HAP-1 (cell line): ENCODE measurements around the gene PAK1.

Experiments
- DNase-seq, 2 experiments: peaks; one replicate each; pipeline ENCODE4 v3.0.0-alpha.2; 2016 to 2020; ENCODE audit warnings: low spot score in 2 of 2
- H3K27me3 ChIP-seq: fragments of 250-450 bp; sonication (Bioruptor Pico); 2 replicates; pipeline ENCODE4 v1.5.1; 2020; ENCODE audit warnings: low read depth, mild to moderate bottlenecking, moderate library complexity
- H3K36me3 ChIP-seq: fragments of 250-450 bp; sonication (Bioruptor Pico); replicated peaks from 2 replicates; pipeline ENCODE4 v1.5.1; 2020; ENCODE audit warnings: mild to moderate bottlenecking
- H3K4me1 ChIP-seq: fragments of 250-450 bp; sonication (Bioruptor Pico); 2 replicates; pipeline ENCODE4 v1.5.1; 2020; ENCODE audit warnings: mild to moderate bottlenecking
- H3K4me3 ChIP-seq: fragments of 250-450 bp; sonication (Bioruptor Pico); 2 replicates; pipeline ENCODE4 v1.5.1; 2020; ENCODE audit warnings: mild to moderate bottlenecking, moderate library complexity
- H3K9me3 ChIP-seq: fragments of 250-450 bp; sonication (Bioruptor Pico); 2 replicates; pipeline ENCODE4 v1.5.1; 2020; ENCODE audit warnings: mild to moderate bottlenecking, moderate library complexity
- in situ Hi-C: fragments of 300-500 bp; cut with MboI; formaldehyde crosslinking; loops from 3 replicates; pipeline ENCODE4 v1.14.3; 2020; ENCODE audit warnings: low sequenced_read_pairs, inconsistent platforms, mixed read lengths

PAK1 gene

DNA sequence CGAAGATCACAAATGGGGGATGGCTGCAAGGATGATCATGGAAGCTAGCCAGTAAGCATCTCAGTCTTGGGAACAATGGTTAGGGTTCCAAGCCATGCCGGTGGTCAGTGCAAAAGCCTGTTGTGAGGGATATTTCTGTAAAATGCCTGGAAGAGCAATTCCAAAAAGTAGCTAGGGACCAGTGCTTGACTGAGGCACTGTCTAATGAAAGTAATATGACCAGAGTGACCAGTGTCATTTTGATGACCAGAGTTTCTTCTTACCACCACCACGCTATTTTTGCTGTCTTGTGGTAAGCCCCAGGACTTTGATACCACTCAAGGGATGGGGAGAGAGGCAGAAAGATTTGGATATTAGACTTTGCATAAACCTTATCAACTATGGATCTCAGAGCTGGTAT, 190.8 kb downstream of the PAK1 start:
- no peaks in the 10 kb centered on the region for H3K4me1 ChIP-seq
- no peaks in the 10 kb centered on the region for H3K9me3 ChIP-seq
- DNase-seq = no peak
- H3K4me3 ChIP-seq = no peak overlapping the region
- H3K36me3 ChIP-seq = no peaks in the 10 kb centered on the region
- in situ Hi-C loops = no loop called here
- peaks cover 7% of the 10 kb centered on the region; the same call in 1 of the 2 replicates for H3K27me3 ChIP-seq

DNA sequence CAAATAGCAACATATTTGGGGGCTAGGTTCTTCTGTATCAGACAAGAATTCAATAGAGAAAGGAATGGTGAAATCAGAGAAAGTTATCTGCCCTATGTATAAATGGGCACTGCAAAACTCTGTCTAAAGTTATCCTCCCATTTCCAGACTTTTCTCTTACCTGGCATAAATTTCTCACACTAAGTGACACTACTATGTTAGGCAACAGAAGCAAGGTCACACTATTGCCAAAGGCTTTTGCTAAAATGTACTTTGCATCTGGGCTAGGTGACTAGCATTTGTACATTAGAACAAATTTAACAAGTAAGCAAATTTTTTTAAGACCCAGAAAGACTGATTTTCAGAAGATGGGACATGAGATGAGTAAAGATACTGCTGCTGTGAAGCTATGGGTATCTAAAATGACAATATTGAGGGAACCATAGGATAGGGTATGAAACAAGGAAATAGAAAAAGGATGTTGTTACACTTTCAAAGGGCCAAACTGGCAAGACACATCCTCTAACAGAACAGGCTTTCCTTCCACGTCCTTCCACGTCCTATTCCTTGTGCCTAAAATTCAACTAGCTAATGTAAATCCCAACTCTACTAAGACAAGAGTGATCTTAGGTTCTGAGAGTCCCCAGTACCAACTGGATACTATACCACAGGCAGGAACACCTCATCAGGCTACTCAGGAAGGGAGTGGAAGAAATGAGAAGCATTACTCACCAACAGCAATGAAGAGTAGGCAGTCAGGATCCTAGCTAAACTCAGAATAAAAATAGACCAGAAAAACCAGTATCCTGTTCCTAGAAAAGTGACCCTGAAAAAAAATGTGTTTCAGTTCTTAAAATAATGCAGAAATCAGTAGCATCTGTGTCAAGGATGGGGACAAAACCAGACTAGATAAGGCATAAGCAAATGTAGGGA, 195.0 kb downstream of the PAK1 start:
- no peak for DNase-seq
- in situ Hi-C loops = no loop called here
- Histone ChIP-seq H3K9me3 (no peaks in the 10 kb centered on the region), H3K27me3 (peaks cover 3% of the 10 kb centered on the region; the same call in 1 of the 2 replicates), H3K4me3 (no peak overlapping the region), H3K36me3 (no peaks in the 10 kb centered on the region), H3K4me1 (no peaks in the 10 kb centered on the region)

- no peaks in the 10 kb centered on the region for H3K4me1 ChIP-seq
- no peaks in the 10 kb centered on the region for H3K9me3 ChIP-seq
- H3K4me3 ChIP-seq = no peak overlapping the region
- peaks cover 6% of the 10 kb centered on the region; the same call in 1 of the 2 replicates for H3K27me3 ChIP-seq
- no peak for DNase-seq
- H3K36me3 ChIP-seq = no peaks in the 10 kb centered on the region
- in situ Hi-C loops = no loop called here
These were observed 197.6 kb downstream of the PAK1 start for GRCh38 chr11:77276271-77276670.
